Right atrium auricular region (tissue), 2 donors: ENCODE measurements around the gene RGS6. TPM values are rescaled to one million over a fixed set of nuclear protein-coding genes. Genes with fewer than 3 reads are reported as not detected.

Experiments used
- DNase-seq: peaks from one replicate; pipeline ENCODE4 v3.0.0-alpha.2; 2019; ENCODE audit warnings: low spot score
- H3K27ac ChIP-seq, 2 donors: fragments of 200-600 bp; sonication (generic); 1 replicate in 1 of 2; 2 replicates in 1 of 2; pipeline ENCODE4 v1.5.1; 2016 to 2019
- H3K27me3 ChIP-seq, 2 donors: fragments of 200-600 bp; sonication (generic); one replicate each; pipeline versions ENCODE4 v1.5.1 to v1.6.0; 2017 to 2019
- H3K36me3 ChIP-seq: fragments of 200-600 bp; sonication (generic); one replicate; pipeline ENCODE4 v1.5.1; 2016
- H3K4me1 ChIP-seq, 2 donors: fragments of 200-600 bp; sonication (generic); one replicate each; pipeline versions ENCODE4 v1.5.1 to v1.6.0; 2017 to 2019
- H3K4me3 ChIP-seq, 2 donors: fragments of 200-600 bp; sonication (generic); 1 replicate in 1 of 2; 2 replicates in 1 of 2; pipeline ENCODE4 v1.5.1; 2017 to 2019; ENCODE audit warnings: mild to moderate bottlenecking in 1 of 2, moderate library complexity in 1 of 2
- H3K9me3 ChIP-seq, 2 donors: fragments of 200-600 bp; sonication (generic); one replicate each; pipeline ENCODE4 v1.5.1; 2019
- total RNA-seq, 2 donors: library from RNA; depleted of rRNA; stranded (reverse); fragments of >200 nt; gene quantifications; one replicate each; pipeline ENCODE4 v1.1.0, GENCODE V29; 2016
- TF ChIP-seq, protein P1 (sequence below), 2 donors: fragments of 200-600 bp; sonication (generic); IDR thresholded peaks; one replicate each; pipeline ENCODE4 v1.5.1; 2019; ENCODE audit warnings: antibody characterized with exemption in 2 of 2

RGS6 gene
- total RNA-seq, 2 donors from 2014 or later: 12.1 to 13.1 TPM

DNA sequence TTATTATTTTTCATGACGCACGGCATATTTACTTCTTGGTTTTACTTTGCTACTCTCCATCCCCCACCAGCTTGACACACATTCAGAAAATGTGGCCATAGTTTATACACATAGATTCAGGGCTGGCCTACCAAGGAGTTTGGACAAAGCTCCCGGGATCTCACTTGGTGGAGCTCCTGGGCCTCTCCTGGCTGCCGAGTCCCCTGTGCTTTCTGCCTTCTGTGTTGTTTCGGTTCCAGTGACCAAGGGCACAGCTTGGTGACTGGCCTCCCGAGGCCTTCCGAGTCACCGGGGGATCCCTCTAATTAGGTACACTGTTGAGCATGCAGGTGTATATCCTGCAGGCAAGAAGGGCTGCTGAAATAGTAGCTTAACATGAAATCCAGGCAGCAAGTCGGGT is 63.5 kb downstream of the RGS6 start:
- TF ChIP-seq, protein P1, sequence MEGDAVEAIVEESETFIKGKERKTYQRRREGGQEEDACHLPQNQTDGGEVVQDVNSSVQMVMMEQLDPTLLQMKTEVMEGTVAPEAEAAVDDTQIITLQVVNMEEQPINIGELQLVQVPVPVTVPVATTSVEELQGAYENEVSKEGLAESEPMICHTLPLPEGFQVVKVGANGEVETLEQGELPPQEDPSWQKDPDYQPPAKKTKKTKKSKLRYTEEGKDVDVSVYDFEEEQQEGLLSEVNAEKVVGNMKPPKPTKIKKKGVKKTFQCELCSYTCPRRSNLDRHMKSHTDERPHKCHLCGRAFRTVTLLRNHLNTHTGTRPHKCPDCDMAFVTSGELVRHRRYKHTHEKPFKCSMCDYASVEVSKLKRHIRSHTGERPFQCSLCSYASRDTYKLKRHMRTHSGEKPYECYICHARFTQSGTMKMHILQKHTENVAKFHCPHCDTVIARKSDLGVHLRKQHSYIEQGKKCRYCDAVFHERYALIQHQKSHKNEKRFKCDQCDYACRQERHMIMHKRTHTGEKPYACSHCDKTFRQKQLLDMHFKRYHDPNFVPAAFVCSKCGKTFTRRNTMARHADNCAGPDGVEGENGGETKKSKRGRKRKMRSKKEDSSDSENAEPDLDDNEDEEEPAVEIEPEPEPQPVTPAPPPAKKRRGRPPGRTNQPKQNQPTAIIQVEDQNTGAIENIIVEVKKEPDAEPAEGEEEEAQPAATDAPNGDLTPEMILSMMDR (IDR thresholded peaks at IDR 0.05): no peak
- Histone ChIP-seq H3K4me3 (no peak overlapping the region), H3K4me1 (peaks cover 0 to 4% of the 10 kb centered on the region in 2 donors), H3K27ac (peak overlapping the region; percentile 17 to 49), H3K27me3 (no peaks in the 10 kb centered on the region), H3K36me3 (no peaks in the 10 kb centered on the region), H3K9me3 (no peaks in the 10 kb centered on the region)
- DNase-seq: no peak

DNA sequence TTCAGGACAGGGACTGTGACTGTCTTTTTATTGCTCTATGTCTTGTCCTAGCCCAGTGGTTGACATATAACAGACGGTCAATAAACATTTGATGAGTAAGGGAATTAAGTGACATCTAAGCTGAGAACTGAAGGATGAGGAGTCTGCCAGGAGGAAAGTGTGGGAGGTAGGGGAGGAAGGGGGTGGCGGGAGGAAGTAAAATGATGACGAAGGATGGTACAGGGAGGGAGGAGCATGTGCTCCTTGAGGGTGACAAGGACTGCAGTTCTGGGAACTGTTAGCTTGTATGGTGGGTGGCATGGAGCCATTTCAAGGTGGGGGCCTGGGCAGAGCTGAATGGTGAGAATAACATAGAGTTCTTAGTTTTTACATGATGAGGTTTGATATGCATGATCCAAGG is 64.4 kb downstream of the RGS6 start:
- no peak overlapping the region for H3K27ac ChIP-seq
- H3K27me3 ChIP-seq: no peaks in the 10 kb centered on the region
- no peaks in the 10 kb centered on the region for H3K36me3 ChIP-seq
- DNase-seq: no peak
- TF ChIP-seq, protein P1 (IDR thresholded peaks at IDR 0.05): no peak
- no peaks in the 10 kb centered on the region for H3K9me3 ChIP-seq
- H3K4me3 ChIP-seq: no peak overlapping the region
- H3K4me1 ChIP-seq: no peaks in the 10 kb centered on the region

DNA sequence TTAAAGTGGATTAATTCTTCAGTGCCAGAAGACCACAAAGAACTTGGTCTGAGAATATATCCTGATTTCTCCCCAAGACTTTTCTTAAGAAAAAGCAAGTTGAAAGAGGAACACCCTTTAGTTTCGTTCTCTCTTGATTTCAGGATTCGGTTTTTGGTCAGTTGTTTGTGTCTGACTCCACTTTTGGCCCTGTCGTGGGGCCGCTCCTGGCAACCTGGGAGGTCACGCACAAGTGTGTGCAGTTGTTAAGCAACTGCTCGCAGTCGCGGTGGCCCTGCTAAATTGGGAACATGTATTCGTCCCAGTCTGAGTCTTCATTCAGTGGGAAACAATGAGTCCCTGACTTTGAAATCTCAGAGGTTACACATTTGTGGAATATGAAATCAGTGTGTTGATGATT is 68.7 kb downstream of the RGS6 start:
- DNase-seq: no peak
- Histone ChIP-seq H3K36me3 (no peaks in the 10 kb centered on the region), H3K4me1 (no peaks in the 10 kb centered on the region), H3K4me3 (no peak overlapping the region), H3K9me3 (no peaks in the 10 kb centered on the region), H3K27ac (peak overlapping the region; percentile 47 to 69), H3K27me3 (no peaks in the 10 kb centered on the region)
- TF ChIP-seq, protein P1 (IDR thresholded peaks at IDR 0.05): no peak

DNA sequence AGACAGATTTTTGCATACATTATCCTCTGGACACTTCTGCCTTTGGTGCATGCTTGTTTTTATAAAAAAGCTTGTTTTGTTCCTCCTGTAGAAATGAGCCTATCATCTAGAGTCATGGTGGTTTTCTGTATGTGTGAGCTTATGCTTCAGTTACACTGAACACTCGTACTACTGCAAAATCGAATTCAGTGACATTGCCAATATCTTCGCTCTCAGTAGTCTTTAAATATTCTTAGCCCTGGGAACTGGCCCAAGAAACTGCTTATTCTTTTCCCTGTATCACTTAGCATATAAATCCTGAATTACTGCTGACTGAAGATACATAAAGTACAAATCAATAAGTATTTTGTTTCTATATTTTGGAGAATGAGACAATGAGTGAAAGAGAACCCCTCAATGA is 70.5 kb downstream of the RGS6 start:
- DNase-seq: no peak
- TF ChIP-seq, protein P1 (IDR thresholded peaks at IDR 0.05): no peak
- Histone ChIP-seq H3K36me3 (no peaks in the 10 kb centered on the region), H3K9me3 (no peaks in the 10 kb centered on the region), H3K4me1 (no peaks in the 10 kb centered on the region), H3K27ac (no peak overlapping the region), H3K27me3 (no peaks in the 10 kb centered on the region), H3K4me3 (no peak overlapping the region)

DNA sequence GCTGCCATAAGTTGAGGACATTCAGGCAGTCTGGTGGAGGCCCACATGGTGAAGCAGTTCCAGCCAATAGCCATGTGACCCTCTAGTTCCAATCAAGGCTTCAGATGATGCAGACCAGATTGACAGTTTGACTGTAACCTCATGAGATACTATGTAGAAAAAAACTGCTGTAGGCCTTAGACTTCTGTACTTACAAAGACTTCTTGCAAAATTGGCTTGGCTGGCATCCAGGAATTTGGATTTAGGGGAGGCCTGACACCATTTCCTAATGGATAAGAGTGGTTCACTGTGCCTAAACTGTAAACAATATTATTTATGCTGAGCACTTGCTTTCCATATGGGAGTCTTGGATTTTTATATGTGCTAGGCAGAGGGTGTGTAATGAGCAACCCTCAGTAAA is 76.4 kb downstream of the RGS6 start:
- H3K9me3 ChIP-seq: no peaks in the 10 kb centered on the region
- DNase-seq: no peak
- TF ChIP-seq, protein P1 (IDR thresholded peaks at IDR 0.05): no peak
- H3K27me3 ChIP-seq: no peaks in the 10 kb centered on the region
- H3K36me3 ChIP-seq: no peaks in the 10 kb centered on the region
- H3K4me3 ChIP-seq: no peak overlapping the region
- H3K4me1 ChIP-seq: no peaks in the 10 kb centered on the region
- no peak overlapping the region for H3K27ac ChIP-seq

DNA sequence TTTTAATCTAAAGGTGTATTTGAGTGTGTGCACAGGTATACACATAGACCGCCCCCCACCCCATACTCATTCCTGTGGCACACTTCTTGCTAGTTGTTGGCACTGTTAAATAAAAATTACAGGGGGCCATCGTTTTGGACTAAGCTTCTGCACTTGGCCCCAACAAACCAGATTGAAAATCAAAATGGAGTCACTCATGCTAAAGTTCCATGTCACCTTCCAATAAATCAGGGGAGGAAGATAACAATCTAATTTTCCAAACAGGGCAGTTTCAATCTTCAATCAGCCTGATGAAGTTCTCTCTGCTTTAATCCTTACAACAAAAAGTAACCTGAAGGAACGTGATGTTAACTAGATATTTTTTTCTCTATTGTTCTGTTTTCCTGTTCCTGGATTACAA is 78.2 kb downstream of the RGS6 start:
- Histone ChIP-seq H3K9me3 (no peaks in the 10 kb centered on the region), H3K4me3 (no peak overlapping the region), H3K27me3 (no peaks in the 10 kb centered on the region), H3K36me3 (no peaks in the 10 kb centered on the region), H3K4me1 (no peaks in the 10 kb centered on the region), H3K27ac (no peak overlapping the region)
- DNase-seq: no peak
- TF ChIP-seq, protein P1 (IDR thresholded peaks at IDR 0.05): no peak
